HG03439 (cell line): Measurements from ENCODE around the gene STX11.
"Not testable (repeated sequence)": the region's sequence is repeated elsewhere in the genome, so short reads cannot be mapped to it uniquely, and the experiment has no call there.

Experiments used
- ATAC-seq: cut with Tn5 transposase; IDR thresholded peaks from one replicate; pipeline ENCODE4 v1.9.1; 2021; ENCODE audit warnings: mild to moderate bottlenecking, moderate library complexity; ENCODE audit not compliant: unreplicated experiment

STX11 gene

DNA sequence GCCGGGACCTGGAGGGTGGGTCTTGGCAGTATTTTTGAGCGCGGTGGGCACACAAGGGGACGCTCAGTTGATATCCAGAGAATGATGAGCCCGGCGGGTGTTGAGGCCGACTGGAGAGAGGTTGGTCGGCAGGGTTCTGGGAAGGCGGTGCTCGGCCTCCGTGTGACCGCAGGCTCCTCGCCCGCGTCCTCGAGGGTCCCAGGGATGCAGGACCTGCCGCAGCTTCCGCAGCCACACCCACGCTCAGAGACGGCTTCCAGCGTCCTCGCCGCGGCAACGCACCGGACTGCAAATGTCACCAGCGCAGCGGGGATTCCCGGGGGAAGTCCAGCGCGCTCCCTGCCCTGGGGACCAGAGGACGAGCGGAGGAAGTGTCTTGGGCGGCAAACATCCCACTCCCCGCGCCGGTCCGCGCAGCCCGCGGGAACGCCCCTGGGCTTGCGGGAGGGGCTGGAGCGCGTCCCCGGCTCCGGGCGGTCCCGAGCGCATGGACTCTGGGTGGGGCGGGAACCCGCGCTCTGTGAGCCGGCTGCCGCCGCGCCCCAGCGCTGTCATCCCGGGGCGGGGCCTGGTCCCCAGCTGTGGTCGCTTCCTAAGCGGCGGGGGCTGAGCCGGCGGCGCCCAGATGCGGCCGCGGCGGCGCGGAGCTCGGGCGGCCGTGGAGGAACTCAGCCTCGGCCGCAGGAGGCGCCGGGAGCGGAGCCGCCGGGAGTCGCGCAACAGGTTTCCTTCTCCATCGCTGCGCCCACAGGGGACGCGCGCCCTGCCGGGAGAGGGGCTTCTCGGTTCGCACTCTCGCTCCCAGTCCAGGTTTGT lies at the start of gene STX11:
TSS of gene STX11 (plus strand) at position 624 of the 816 bp plus-strand sequence. CDS start 36,111 bp downstream, outside the sequence.
- ATAC-seq = peak; percentile 52

DNA sequence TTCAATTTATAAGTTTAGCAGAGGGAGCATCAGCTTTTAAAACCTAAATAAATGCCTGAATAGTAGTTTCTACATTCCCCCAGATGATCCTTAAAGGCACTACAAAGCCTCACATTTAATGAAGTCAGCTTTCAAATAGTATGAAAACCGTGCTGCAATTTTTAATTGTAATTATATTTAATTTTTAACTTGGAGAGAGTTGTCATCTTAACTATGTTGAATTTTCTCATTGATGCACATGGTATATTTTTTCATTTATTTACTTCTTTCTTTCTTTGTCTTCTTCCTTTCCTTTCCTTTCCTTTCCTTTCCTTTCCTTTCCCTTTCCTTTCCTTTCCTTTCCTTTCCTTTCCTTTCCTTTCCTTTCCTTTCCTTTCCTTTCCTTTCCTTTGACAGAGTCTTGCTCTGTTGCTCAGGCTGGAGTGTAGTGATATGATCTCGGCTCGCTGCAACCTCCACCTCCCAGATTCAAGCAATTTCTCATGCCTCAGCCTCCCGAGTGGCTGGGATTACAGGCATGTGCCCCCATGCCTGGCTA lies 47.2 kb upstream of the STX11 start:
- no peak for ATAC-seq

DNA sequence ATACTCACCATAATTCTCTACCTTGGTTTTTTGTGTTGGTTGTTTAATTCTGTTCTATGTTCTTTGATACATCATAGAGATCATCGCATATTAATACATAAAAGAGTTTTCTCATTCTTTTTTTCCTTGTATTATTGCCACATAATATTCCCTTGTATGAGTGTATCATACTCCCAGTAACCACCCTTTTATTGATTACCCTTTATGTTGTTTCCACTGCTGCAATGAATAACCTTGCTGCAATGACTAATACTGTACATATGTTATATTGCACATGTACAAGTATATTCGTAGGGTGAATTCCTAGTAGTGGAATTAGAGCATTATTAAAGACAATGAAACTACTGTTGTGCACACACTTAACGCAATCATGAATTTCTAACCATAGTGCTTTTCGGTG lies 45.8 kb upstream of the STX11 start:
- no peak for ATAC-seq

DNA sequence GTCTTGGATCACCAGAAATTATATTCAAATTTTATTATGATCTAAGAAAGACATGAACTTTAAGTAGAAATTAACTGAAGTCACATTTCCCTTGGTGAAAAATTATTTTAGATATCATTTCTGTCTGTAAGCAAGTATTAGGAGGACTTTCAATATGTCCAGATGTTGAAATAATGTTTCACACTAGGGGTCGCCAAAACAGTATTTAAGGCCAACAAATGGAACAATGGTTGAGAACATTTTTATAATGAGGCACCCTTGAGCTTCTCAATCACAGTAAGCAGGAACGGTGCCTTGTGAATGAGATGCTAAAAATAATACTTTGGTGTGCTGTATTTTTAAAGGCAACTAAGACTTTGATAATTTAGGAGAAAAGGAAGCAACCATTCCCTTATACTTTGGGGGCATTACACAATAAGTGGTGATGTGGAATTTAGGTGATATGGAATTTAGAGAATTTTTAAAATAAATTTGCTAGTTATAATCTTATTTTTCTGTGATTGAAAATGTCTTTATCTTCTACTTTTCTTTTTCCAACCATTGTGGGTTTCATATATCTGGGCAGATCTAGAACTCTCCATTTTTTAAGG lies 45.3 kb upstream of the STX11 start:
- ATAC-seq = peak; percentile 83

DNA sequence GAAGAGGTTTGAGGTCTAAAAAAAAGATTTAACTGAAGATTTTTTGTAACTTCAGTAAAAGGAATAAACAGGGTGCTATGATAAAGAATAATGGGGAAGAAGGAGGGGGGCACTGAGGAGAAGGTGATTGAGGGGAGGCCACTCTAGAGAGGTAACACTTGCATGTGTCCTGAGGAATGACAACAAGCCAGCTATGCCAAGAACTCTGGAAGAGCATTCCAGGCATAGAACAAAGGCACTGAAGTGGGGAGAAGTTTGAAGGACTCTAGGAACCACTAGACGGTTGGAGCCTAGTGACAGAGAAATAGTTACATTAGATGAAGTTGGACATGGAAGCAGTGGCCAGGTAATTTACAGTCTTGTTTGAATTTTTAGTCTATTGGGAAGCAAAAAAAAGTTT lies 44.1 kb upstream of the STX11 start:
- no peak for ATAC-seq

DNA sequence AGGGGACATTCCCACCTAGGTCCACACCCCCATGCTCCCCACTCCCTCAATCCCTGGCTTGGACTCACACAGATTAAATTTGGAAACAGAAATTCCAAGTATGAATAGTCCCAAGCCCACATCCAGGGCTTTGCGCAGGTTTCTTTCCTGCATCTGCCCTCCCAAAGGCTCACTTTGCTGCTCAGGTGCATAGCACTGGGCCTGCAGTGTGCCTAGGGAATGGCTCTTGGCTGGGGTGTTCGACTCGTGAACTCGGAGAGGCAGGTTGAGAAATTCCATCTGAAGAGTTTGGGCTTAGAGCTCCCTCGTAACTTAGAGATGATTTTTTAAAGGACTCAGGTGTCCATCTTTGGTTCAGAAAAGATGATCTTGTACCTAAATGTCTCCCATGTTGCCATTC lies 40.1 kb upstream of the STX11 start:
- ATAC-seq = no peak

DNA sequence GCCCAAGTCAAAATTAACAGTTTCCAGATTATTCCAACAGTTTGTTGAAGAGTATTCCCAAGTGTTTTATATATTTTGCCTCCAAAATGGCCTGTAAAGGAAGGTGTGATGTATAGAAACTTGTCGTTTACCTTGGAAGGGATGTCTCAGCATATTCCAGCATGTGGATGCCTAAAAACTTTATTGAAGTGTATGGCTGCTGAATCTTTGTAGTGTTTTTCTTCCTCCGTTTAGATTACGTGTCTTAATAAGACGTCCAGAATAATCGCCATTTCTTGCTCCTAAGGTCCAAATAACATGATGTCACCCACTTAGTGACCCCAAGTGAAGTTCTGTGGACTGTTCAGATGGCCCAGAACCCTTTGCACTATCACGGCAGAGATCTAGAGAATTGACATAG lies 37.0 kb upstream of the STX11 start:
- ATAC-seq = no peak

DNA sequence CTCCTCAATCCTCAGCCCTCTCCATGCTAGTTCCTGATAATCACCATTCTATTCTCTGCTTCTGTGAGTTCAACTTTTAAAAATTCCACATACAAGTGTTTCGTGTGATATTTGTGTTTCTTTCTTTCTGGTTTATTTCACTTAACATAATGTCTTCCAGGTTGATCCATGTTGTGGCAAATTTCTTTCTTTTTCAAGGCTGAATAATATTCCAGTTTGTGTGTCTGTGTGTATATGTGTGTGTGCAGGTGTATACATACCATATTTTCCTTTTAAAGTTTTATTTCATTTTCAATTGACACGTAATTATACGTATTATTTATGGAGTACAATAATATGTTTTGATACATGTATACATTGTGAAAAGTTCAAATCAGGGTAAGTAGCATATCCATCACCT lies 35.1 kb upstream of the STX11 start:
- no peak for ATAC-seq

DNA sequence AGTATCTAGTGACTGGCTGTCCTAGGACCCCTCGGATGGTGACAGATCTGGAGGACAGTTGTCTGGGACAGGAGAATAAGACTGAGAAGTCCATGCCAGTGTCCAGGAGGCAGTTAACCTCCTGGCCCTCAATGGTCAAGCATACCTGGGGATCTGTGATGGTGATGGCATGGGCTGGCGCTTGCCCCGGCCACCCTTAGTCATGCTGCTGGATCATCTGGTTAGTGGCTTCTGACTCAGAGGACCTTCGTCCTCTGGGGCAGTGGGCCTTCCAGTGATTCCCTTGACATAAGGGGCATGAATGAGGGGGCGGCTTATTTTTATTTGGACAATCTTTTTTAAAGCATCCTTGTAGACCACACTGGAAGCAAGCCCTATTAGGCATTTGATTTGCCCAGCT lies 30.9 kb upstream of the STX11 start:
- ATAC-seq = no peak

DNA sequence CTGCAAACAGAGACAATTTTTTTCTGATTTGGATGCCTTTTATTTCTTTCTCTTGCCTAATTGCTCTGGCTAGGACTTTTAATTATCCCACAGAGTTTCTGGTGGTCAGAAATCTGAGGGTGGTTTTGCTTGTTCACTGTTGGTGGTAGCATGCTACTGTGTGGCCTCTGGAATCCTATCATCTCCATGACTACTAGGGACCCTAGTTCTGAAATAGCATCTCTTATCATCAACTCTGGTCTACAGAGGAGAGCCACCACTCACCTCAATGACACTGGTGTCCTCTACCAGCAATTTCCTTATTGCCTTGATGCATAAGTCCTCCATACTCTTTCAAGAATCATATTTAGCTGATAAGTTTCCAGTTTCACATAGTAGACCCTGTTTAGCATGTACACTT lies 27.5 kb upstream of the STX11 start:
- no peak for ATAC-seq

DNA sequence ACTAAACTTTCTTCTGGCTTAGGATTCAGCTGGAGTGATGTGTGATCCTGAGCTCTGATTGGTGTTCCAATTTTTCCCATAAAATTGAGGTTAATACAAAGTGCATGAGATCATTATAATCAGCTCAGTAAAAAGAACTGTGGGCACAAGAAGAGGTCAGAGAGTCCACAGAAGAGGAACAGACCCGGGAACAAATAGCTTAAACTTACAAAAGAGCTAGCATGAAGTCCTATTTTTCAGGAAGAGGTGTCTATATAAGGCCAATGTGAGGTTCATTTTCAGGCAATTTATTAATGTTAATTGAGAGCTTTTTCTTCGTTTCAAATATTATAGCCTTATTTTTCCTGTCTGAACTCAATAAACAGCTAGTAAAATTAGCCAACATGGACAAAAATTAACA lies 26.9 kb upstream of the STX11 start:
- ATAC-seq = no peak

DNA sequence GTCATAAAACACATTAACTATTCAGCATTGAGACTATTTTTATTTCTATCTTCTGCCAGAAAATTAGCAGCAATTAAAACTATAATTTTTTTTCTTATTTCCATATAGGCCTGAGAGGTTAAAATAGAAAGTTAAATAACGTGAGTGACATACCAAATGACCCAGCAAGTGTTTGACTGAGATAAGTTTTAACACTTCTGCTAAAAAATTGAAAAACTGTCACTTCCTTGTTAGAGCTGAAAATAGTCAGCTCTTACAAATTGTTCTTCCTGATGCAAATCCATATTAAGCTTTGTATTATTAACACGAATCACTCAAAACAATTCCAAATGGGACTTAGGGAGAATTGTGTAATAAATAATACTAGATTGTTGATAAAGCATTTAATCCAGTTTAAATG lies 26.5 kb upstream of the STX11 start:
- no peak for ATAC-seq

DNA sequence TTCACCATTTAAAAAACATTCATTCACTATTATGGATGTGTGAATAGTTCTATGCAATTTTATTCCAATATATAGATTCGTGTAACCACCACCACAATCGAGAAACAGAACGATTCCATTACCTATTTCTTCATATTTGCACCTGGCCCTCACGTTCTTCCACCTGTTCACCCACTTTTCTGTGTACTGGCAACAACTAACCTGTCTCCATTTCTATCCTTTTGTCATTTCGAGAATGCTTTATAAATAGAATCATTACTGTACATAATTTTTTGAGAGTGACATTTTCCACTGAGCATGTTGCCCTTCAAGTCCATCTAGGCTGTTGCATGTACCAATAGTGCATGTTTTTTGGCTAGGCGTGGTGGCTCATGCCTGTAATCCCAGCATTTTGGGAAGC lies 23.2 kb upstream of the STX11 start:
- peak; percentile 45 for ATAC-seq

DNA sequence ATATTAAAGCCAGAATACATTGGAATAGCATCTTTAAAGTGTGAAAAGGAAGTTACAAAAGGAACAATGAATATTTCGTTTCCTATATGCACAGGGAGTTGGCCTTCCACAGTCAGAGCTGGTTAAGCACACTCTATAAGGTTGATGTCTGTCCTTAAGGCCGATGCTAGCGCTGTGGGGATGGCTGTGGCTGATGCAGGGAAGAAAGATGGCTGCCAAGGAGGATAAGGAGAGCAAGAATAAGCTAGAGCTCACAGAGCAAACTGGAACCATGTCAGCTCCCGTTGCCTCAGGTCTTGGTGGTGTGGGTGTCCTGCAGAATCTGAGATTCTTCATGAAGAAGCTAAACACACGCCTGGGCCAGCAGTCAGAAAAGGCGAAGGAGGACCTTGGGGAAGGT lies 20.8 kb upstream of the STX11 start:
- ATAC-seq = no peak

DNA sequence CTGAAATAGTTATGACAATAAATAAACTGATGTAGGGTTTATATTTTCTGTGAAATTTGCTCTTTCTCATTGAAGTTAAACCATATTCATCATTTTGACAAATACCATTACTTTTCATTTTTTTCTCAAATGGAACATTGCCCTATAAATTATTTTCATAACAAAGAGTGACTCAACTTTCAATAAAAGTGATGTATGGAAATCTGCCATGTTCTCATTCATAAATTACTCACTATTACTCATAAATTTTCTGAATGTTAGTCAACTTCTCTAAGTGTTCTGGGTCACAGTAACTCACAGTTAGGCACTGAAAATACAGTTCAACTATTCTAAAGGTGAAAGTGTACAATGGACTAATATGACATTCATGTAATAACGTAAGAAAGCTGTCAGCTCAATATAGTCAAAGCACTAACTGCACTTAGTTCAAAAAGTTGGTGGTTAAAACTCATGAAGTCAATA lies 19.0 kb upstream of the STX11 start:
- peak; percentile 52 for ATAC-seq

DNA sequence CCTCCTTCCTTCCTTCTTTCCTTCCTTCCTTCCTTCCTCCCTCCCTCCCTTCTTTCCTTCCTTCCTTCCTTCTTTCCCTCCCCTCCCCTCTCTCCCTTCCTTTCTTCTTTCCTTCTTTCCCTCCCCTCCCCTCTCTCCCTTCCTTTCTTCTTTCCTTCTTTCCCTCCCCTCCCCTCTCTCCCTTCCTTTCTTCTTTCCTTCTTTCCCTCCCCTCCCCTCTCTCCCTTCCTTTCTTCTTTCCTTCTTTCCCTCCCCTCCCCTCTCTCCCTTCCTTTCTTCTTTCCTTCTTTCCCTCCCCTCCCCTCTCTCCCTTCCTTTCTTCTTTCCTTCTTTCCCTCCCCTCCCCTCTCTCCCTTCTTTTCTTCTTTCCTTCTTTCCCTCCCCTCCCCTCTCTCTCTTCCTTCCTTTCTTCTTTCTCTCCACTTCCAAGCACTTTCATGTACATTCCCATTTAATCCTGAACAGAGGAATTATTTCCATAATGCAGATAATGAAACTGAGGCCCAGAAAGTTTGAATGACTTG lies 18.1 kb upstream of the STX11 start:
- ATAC-seq = not testable (repeated sequence)

DNA sequence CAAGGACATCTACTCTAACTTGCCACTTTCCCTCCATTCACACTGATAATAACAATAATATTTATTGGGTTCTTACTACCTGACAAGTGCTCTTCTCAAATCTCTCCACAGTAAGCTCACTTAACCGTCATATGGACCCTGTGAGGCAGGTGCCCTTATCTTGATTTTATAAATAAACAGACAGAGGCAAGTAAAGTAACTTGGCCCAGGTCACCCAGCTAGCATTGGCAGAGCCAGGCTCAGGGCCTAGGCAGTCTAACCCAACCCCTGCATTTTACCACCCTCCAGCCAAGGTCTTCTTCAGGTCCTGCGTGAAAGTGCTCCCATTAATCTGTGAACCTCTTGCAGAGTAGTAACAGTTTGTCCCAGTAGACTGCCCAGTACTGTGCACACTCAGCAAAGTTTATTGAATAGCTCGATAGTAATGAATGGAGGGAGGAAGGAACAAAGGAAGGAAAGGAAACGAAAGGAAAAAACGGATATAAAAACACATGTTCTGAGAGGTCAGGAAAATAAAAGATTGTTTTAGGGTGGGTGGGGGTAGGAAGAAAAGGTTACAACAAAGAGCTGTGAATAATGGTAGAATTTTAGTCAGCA lies 17.0 kb upstream of the STX11 start:
- ATAC-seq = no peak

DNA sequence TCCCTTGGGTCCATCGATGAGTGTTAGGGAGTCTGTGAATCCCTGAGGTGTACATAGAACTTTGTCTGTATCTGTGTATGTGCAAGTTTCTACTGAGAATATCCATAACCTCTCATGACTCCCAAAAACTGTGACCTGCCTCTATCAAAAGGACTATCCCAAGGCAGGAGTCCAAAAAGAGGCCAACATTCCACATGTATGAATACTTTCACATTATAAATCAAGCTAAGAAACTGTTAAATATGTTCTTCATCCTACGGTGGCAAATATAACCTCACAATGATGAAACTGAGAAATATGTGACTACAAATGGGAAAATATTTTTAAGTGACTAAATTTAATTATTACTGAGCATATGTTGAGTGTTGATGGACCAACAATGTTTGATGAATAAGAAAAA lies 16.1 kb upstream of the STX11 start:
- ATAC-seq = no peak

DNA sequence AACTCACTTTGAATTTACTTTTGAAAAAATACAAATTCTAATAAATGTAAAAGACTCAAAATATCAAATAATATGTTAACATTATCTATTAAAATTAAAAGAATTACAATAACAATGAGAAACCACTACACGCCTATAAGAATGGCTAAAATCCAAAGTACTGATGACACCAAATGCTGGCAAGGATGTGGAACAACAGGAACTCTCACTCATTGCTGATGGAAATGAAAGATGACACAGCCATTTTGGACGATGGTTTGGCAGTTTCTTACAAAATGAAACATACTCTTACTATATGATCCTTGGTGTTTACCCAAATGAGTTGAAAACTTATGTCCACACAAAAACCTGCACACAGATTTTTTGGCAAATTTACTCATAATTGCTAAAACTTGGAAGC lies 15.6 kb upstream of the STX11 start:
- no peak for ATAC-seq

DNA sequence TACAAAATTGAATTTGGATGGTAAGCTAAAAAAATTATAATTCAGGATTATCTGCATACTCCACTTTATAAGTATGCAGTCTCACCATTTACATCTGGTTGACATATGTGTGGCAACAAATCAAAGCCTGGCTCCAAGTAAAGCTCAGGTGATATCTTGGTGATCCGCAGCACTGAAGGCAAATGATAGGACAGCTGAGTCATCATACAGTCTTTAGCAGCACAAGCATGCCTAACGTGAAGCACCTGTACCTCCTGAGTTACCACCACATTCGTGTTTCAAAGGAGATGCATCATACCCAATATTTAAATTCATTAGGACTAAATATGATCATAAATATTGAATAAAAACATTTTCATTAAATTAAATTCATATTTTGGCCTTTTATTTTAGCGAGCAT lies 11.8 kb upstream of the STX11 start:
- ATAC-seq = no peak

DNA sequence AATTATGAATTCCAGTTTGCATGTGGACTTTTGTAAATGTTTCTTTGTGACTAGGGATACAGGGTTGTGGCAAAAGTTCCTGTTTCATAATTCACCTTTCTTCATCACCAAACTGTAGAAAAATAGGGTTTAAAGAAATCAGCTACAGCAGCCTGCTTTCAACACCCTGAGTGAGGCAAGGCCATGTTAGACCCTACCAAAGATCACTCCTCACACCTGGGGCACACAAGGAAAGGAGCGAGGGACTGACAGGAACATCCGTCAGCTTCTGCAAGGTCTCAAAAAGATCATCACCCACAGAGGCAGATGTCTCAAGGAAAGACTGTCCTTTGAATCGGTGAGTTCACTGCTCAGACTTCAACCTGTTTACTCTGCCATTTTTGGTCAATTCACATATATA lies 10.5 kb upstream of the STX11 start:
- no peak for ATAC-seq

DNA sequence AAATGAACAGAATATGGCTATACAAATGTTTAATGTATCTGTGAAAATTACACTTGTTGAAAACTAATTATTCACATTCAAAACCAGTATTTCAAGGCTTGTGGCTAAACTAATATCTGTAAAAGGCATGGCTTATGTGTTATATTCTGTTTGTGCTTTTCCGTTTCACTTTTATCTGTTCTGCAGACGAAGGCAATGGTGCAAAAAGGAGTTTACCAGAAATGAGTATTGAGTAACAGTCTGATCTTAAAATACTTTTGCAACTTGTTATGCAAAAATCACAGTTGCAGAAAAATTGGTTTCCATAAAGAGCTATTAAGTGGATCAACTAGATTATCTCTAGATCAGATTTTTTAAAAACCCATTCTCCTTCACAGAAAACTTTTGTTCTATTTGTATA lies 9.4 kb upstream of the STX11 start:
- ATAC-seq = peak; percentile 69
